Type B pancreatic cell (in vitro differentiated cells): ENCODE measurements around the gene DYNC2H1. TPM values are rescaled to one million over a fixed set of nuclear protein-coding genes. Genes with fewer than 3 reads are reported as not detected.

Experiments used
- DNase-seq: peaks from one replicate; pipeline ENCODE4 v3.0.0; 2021; ENCODE audit warnings: mixed read lengths; ENCODE audit not compliant: unreplicated experiment; ENCODE audit errors: extremely low spot score
- H3K27ac Mint-ChIP-seq: 2 replicates; pipeline ENCODE4 v1.8.0; 2021; ENCODE audit warnings: mild to moderate bottlenecking, mixed read lengths
- H3K27me3 Mint-ChIP-seq: 2 replicates; pipeline ENCODE4 v1.8.0; 2021; ENCODE audit warnings: mixed read lengths
- H3K36me3 Mint-ChIP-seq: 2 replicates; pipeline ENCODE4 v1.8.0; 2021; ENCODE audit warnings: mixed read lengths
- H3K4me1 Mint-ChIP-seq: one replicate; pipeline ENCODE4 v1.8.0; 2021; ENCODE audit warnings: mixed read lengths; ENCODE audit not compliant: unreplicated experiment
- H3K4me3 Mint-ChIP-seq: 2 replicates; pipeline ENCODE4 v1.8.0; 2021; ENCODE audit warnings: mild to moderate bottlenecking, mixed read lengths
- H3K9me3 Mint-ChIP-seq: 2 replicates; pipeline ENCODE4 v1.8.0; 2021; ENCODE audit warnings: mixed read lengths
- CTCF ChIP-seq: fragments of 200-600 bp; sonication (generic); conservative IDR thresholded peaks from 2 replicates; pipeline ENCODE4 v1.5.0; 2021; ENCODE audit warnings: antibody characterized with exemption, mild to moderate bottlenecking
- total RNA-seq: library from RNA; stranded (reverse); gene quantifications from 2 replicates; pipeline ENCODE4 v1.2.1, GENCODE V29; 2021; ENCODE audit warnings: low replicate concordance

DYNC2H1 gene
- total RNA-seq, 1 donor from 2014 or later = 26.1 TPM

- Mint-ChIP-seq H3K4me3 (no peak overlapping the region), H3K4me1 (no peaks in the 10 kb centered on the region), H3K27ac (no peak overlapping the region), H3K9me3 (no peaks in the 10 kb centered on the region), H3K36me3 (peaks cover 6% of the 10 kb centered on the region), H3K27me3 (no peaks in the 10 kb centered on the region)
- no peak for DNase-seq
- TF ChIP-seq CTCF = no peak
These were observed 66.4 kb downstream of the DYNC2H1 start for GRCh38 chr11:103175461-103176129.

GRCh38 chr11:103183981-103184611 lies 74.9 kb downstream of the DYNC2H1 start:
- peaks cover 10% of the 10 kb centered on the region for H3K4me1 Mint-ChIP-seq
- H3K36me3 Mint-ChIP-seq = peaks cover 11% of the 10 kb centered on the region
- TF ChIP-seq CTCF = no peak
- H3K4me3 Mint-ChIP-seq = no peak overlapping the region
- no peaks in the 10 kb centered on the region for H3K9me3 Mint-ChIP-seq
- DNase-seq = no peak
- H3K27me3 Mint-ChIP-seq = no peaks in the 10 kb centered on the region
- H3K27ac Mint-ChIP-seq = peak overlapping the region; percentile 11

GRCh38 chr11:103202048-103202651 lies 92.9 kb downstream of the DYNC2H1 start:
- no peak for DNase-seq
- H3K4me1 Mint-ChIP-seq = no peaks in the 10 kb centered on the region

GRCh38 chr11:103210543-103210942 lies 101.3 kb downstream of the DYNC2H1 start:
- Mint-ChIP-seq H3K36me3 (peaks cover 10% of the 10 kb centered on the region), H3K27me3 (no peaks in the 10 kb centered on the region), H3K4me3 (no peak overlapping the region), H3K4me1 (no peaks in the 10 kb centered on the region), H3K9me3 (no peaks in the 10 kb centered on the region), H3K27ac (no peak overlapping the region)
- no peak for DNase-seq
- no peak for TF ChIP-seq CTCF

More at GRCh38 chr11:103202048-103202651, 92.9 kb downstream of the DYNC2H1 start:
- Mint-ChIP-seq H3K36me3 (peaks cover 9% of the 10 kb centered on the region), H3K27me3 (no peaks in the 10 kb centered on the region), H3K27ac (no peak overlapping the region), H3K9me3 (no peaks in the 10 kb centered on the region), H3K4me3 (no peak overlapping the region)
- peak; percentile 78 for TF ChIP-seq CTCF

GRCh38 chr11:103215812-103216211 lies 106.6 kb downstream of the DYNC2H1 start:
- no peak overlapping the region for H3K4me3 Mint-ChIP-seq
- H3K4me1 Mint-ChIP-seq = no peaks in the 10 kb centered on the region

More at GRCh38 chr11:103215812-103216211, 106.6 kb downstream of the DYNC2H1 start:
- no peaks in the 10 kb centered on the region for H3K9me3 Mint-ChIP-seq
- H3K27me3 Mint-ChIP-seq = no peaks in the 10 kb centered on the region
- H3K36me3 Mint-ChIP-seq = peaks cover 11% of the 10 kb centered on the region
- no peak for TF ChIP-seq CTCF
- DNase-seq = no peak
- H3K27ac Mint-ChIP-seq = no peak overlapping the region
